Measurements from ENCODE around the gene CD86. TPM values are rescaled to one million over a fixed set of nuclear protein-coding genes. Genes with fewer than 3 reads are reported as not detected.

CD86 gene
- total RNA-seq, 1 experiment from 2014 or later, result not detected

GRCh38 chr3:122079524-122080206, 24.5 kb downstream of the CD86 start:
- Histone ChIP-seq H3K27ac (ENCODE audit: low read depth, low read length) (no peak overlapping the region), H3K36me3 (ENCODE audit: control insufficient read depth in 1 of 2, insufficient read depth in 2 of 2, low read length in 2 of 2) (no peaks in the 10 kb centered on the region), H4K20me1 (ENCODE audit: insufficient read depth) (no peaks in the 10 kb centered on the region), H2AFZ (ENCODE audit: low read depth, low read length, poor library complexity, severe bottlenecking) (no peak overlapping the region), H3K9me3 (ENCODE audit: control insufficient read depth in 1 of 2, insufficient read depth in 1 of 2, low read depth in 1 of 2, low read length in 2 of 2) (no peaks in the 10 kb centered on the region), H3K4me1 (ENCODE audit: control insufficient read depth in 1 of 2, insufficient read depth in 2 of 2, low read length in 2 of 2) (no peaks in the 10 kb centered on the region), H3K4me2 (ENCODE audit: low read length) (no peak overlapping the region), H3K9me2 (ENCODE audit: insufficient read depth) (no peaks in the 10 kb centered on the region), H3K4me3 (replicated peaks in 1 of 2; ENCODE audit: low read depth in 1 of 2, low read length in 2 of 2) (no peak overlapping the region), H3K9ac (ENCODE audit: low read length) (no peak overlapping the region), H3K27me3 (ENCODE audit: insufficient read depth, low read length) (no peaks in the 10 kb centered on the region), H3K79me2 (ENCODE audit: insufficient read depth, low read length) (no peaks in the 10 kb centered on the region)
- CTCF ChIA-PET, result no interaction called here
- BruUV-seq (replicated peaks), result no TSS peak
- no peak for DNase-seq (ENCODE audit: low read depth, low spot score)
- ATAC-seq, result no peak
- intact Hi-C loops (cut with micrococcal nuclease), result no loop called here
- RAD21 ChIA-PET (ENCODE audit: low non-redundant PET in 1 of 2, low total read pairs in 2 of 2, uncharacterized antibody in 2 of 2, unreplicated experiment in 2 of 2), result no interaction called here
- POLR2A ChIA-PET, result no interaction called here
- TF ChIP-seq CBX3 (IDR thresholded peaks at IDR 0.05; ENCODE audit: low read depth) (no peak), MAX (IDR thresholded peaks at IDR 0.05) (no peak), SP1 (IDR thresholded peaks at IDR 0.05; ENCODE audit: low read depth) (no peak), TCF7L2 (IDR thresholded peaks at IDR 0.05; ENCODE audit: borderline replicate concordance, extremely low read depth, insufficient read depth, insufficient read length) (no peak), ZBTB33 (IDR thresholded peaks at IDR 0.05; ENCODE audit: extremely low read depth, insufficient replicate concordance, low read length) (no peak), EGR1 (IDR thresholded peaks at IDR 0.05; ENCODE audit: low read depth) (no peak), ATF3 (IDR thresholded peaks at IDR 0.05) (no peak), SIN3A (IDR thresholded peaks at IDR 0.05; ENCODE audit: low read depth) (no peak), POLR2A (IDR thresholded peaks at IDR 0.05; ENCODE audit: borderline replicate concordance, extremely low read depth, insufficient read depth, insufficient read length) (no peak), RAD21 (IDR thresholded peaks at IDR 0.05; ENCODE audit: low read depth) (no peak), JUND (IDR thresholded peaks at IDR 0.05) (no peak), CEBPB (IDR thresholded peaks at IDR 0.05; ENCODE audit: low read depth) (no peak), REST (IDR thresholded peaks at IDR 0.05; ENCODE audit: low read depth) (no peak), CTCF (IDR thresholded peaks at IDR 0.05 in 2 of 3, conservative IDR thresholded peaks at IDR 0.05 in 1 of 3; ENCODE audit: borderline replicate concordance in 1 of 3, insufficient read depth in 1 of 3, low read depth in 2 of 3, low read length in 2 of 3) (no peak), POLR2AphosphoS5 (IDR thresholded peaks at IDR 0.05; ENCODE audit: low read depth, low read length) (no peak)

All from HCT116 (cell line).